GM18502 (cell line): Measurements from ENCODE around the gene EXOC4.

Experiments
- ATAC-seq: cut with Tn5 transposase; IDR thresholded peaks from one replicate; pipeline ENCODE4 v1.9.1; 2021; ENCODE audit warnings: mild to moderate bottlenecking; ENCODE audit not compliant: unreplicated experiment, poor library complexity

EXOC4 gene

DNA sequence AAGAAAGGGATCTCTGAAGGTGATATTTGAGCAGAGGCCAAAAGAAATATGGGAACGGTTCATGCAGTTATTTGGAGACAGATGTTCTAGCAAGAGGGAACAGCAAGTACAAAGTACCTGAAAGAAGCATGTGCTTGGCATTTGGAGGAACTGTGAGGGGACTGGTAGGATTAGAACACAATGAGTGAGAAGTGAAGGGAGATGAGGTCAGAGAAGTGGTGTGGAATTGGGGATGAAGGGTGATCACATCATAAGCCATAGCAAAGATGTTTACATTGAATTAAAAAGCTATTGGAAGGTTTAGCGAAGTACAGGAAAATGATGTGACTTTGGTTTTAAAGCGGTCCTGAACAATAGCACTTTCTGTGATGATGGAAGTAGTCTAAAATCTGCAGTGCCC lies 471.8 kb downstream of the EXOC4 start:
- ATAC-seq, result no peak

- ATAC-seq, result no peak
These were observed 474.8 kb downstream of the EXOC4 start for GRCh38 chr7:133727476-133728214.

DNA sequence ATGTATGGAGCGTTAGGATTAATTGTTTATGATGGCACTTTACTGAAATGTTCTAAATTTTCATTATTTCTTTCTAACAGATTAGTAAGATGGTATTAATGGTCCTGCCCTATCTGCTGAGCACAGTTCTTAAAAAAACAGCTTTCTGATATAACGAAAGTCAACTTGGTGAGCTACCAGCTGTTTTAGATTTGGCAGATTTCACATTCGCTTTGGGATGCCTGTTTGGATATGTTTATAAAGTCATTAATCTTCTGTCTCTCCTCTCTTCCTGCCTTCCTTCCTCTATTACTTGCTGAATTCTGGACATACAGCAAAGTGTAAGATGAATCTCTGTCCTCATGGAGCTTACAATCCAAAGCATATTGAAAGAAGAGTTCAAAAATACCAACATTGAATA lies 477.5 kb downstream of the EXOC4 start:
- ATAC-seq, result no peak

GRCh38 chr7:133733401-133733800 lies 480.5 kb downstream of the EXOC4 start:
- no peak for ATAC-seq

DNA sequence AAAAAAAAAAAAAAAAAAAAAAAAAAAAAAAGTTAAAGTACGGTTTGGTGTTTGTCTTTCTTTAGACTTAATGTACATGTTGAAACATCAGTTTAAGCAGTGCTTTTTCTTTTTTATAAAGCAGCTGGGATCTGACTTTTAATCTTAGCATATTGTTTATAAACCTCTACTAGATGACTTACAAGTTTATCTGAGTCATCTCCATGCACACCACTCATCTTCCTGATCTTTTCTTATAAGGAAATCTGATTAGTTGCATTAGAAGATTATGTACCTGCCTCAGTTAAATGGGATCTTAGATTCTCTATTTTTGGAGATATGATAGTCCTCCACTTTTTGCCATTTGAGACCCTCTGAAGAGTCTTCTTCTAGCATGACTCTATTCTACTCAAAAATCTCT lies 482.3 kb downstream of the EXOC4 start:
- ATAC-seq, result no peak

GRCh38 chr7:133739817-133740216 lies 486.9 kb downstream of the EXOC4 start:
- no peak for ATAC-seq

DNA sequence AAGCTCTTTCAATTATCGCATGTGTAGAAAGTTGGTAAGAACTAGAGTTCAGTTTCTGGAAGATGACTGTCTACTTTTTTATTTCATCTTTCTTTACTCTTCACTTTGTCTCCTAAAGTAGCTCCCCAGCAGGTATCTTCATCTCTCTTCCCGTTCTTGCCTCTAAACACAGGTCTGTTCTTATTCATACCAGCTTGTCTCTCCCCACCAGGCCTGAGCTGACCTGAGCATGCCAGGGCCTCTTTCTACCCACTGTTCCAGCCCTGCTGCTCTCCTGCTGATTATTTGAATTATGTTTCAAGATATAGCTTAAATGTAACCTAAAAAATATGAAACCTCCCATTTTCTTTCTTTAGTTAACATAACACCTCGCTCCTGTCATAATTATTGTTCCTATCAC lies 488.2 kb downstream of the EXOC4 start:
- no peak for ATAC-seq

DNA sequence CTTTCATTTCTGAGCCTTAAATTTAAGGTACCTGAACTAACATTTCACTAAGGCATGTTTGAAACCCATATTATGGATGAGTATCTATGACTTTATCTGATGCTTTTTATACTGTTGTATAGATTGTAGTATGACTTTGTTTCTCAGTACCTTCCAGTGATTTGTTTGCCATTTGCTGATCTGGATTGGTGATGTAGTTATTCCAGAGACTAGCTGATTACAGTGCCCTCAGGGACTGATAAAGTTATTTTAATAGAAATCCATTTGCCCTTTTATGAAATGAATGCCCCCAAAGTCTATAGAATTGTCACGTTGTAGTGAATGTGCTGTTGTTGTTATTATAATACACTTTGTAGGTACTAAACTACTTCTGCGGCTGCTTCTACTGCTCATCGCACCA lies 488.8 kb downstream of the EXOC4 start:
- no peak for ATAC-seq

- no peak for ATAC-seq
These were observed 490.0 kb downstream of the EXOC4 start for GRCh38 chr7:133742709-133743538.

- no peak for ATAC-seq
These were observed 491.6 kb downstream of the EXOC4 start for GRCh38 chr7:133744451-133744850.

- no peak for ATAC-seq
These were observed 493.4 kb downstream of the EXOC4 start for GRCh38 chr7:133746305-133746704.

- ATAC-seq, result no peak
These were observed 494.0 kb downstream of the EXOC4 start for GRCh38 chr7:133746847-133747246.

DNA sequence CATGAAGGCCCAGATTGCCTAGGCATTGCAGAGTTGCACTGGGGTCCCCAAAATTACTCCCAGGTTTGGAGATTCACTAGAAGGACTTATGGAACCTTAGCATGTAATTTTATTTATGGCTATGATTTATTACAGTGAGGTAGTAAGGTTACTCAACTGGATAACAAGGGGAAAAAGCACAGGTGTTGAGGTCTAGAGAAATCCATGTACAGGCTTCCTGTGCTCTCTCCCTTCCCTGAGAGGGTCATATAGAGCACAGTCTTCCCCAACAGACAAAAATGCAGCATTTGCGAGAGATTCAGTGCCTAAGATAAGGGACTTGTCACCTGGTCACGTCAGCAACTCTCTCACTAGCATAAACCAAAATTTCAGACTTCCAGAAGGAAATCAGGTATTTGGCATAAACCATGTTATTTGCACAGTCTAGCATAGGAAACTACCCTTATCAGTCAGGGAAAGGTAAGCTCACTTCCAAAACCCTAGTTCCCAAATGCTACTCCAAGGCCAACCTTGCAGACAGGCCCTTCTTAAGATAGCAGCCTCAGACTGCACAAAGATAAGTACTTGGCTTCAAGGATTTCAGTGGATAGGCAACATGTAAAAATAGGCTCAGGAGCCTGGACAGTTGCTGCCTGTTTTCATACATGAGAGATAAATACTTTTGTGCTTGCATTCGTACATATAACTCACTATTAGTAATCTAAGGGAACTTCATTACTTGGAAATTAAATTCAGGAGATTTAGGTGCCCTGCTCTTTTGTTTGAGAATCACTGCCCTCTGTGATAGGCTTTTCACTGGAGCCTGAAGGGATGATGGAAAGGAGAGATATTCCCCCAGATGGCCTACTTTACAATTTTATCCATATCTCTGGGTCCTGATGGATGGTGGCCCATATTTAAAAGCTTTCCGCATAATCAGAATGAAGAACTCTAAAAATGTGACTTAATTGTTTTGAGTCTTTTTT lies 495.8 kb downstream of the EXOC4 start:
- ATAC-seq, result no peak

DNA sequence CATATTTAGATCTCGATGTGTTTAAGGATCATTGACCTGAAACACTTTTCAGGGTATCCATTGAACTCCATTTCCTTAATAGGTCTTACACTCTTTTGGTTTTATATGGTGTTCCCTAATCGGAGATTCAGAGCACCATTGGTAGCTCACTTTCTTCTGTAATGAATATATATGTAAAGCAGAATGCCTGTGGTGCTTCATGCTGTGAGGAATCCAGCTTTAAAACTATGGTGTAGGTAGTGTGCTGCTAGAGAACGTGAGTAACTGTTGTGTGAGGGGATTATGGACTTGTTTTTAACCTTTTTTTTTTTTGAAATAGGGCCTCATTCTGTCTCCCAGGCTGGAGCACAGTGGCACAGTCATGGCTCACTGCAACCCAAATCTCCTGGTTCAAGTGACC lies 497.4 kb downstream of the EXOC4 start:
- ATAC-seq, result no peak

- ATAC-seq, result no peak
These were observed 498.2 kb downstream of the EXOC4 start for GRCh38 chr7:133751079-133751478.

GRCh38 chr7:133753513-133753912 lies 500.6 kb downstream of the EXOC4 start:
- no peak for ATAC-seq

DNA sequence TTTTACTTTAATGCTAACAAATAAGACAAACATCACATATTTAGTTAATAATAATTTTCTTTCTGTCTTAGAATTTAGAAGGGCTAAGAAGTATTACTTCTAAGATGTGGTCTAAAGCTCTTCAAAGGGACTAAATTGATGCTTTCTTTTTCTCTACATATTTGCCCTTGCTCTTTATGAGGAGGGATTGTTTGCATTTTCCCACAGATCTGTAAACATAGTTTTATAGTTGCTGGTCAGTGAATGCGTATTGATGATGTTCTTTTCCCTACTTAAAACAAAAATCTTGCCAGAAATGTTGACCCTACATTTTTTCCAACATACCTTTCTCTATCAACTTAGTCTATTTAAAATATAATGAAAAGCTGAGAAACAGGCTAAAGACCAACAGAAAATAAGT lies 501.8 kb downstream of the EXOC4 start:
- no peak for ATAC-seq

DNA sequence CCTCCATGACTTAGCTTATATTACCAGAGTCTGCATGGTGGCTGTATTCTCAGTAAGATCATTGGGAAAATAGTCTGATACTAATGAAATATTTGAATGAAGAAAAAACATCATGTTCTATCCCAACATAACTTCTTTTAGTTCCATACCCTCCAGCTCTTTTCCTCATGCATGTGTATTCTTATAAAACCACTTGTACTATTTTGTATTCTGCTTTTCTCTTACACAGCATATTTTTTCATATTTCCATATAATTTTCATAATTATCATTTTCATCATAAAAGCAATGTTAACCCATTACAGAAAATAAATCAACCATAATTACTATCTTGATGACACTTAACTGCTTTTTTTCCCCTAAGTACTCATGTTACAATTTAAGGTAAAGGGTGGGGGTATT lies 503.0 kb downstream of the EXOC4 start:
- no peak for ATAC-seq

DNA sequence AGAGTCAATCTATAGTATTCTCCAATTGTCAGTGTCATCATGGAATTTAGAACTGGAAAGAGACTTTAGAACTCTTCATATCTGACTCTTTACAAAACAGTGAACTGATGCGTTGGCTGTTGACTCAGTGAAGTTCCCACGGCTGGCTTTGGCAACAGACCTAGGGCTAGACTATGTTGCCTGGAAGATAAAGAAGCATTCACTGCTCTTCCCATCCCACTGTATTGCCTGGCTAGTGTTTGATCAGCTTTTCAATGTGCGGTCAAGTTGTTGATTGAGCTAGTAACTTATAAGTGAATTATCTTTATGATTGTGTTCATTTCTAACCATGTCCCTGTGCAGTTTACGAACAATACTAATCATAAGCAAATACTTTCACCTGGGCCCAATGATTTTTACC lies 508.6 kb downstream of the EXOC4 start:
- no peak for ATAC-seq

DNA sequence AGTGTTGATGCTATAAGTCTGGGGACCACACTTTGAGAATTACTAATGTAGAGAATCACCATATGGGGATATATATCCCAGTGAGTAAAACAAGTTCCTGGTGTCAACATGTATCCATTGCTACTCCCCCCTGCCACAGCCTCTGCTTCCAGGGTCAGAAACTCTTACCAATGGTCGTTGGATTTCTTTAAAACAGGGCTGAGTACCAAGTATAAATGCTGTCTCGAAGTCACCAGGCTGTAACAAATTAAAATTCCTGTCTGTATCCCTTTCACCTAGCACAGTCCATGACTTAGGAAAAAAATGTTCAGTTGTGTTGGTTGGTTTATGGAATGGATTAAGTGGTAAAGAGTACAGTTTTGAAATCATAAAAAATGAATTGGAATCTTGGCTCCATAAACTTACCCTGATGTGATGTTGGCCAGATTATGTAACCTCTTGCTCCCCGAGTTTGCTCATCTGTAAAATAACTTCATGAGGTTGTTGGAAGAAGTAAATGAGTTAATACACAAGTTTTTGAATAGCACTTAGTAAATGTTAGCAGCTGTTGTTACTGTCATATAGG lies 510.3 kb downstream of the EXOC4 start:
- no peak for ATAC-seq
